Brain microvascular endothelial cell (primary cell): ENCODE measurements around the gene DNAJB1.
"Not testable (repeated sequence)": the region's sequence is repeated elsewhere in the genome, so short reads cannot be mapped to it uniquely, and the experiment has no call there.

Source experiments
- DNase-seq: peaks from one replicate; pipeline ENCODE4 v3.0.0-alpha.2; 2020
- H3K27ac ChIP-seq: fragments of 250-450 bp; sonication (Bioruptor Pico); 2 replicates; pipeline ENCODE4 v1.5.1; 2020; ENCODE audit warnings: mild to moderate bottlenecking, moderate library complexity
- H3K27me3 ChIP-seq: fragments of 250-450 bp; sonication (Bioruptor Pico); replicated peaks from 2 replicates; pipeline ENCODE4 v1.5.1; 2020; ENCODE audit warnings: mild to moderate bottlenecking
- H3K36me3 ChIP-seq: fragments of 250-450 bp; sonication (Bioruptor Pico); replicated peaks from 2 replicates; pipeline ENCODE4 v1.5.1; 2020; ENCODE audit warnings: mild to moderate bottlenecking
- H3K4me3 ChIP-seq: 2 replicates; pipeline ENCODE4 v1.5.1; 2011; ENCODE audit warnings: low read depth, mild to moderate bottlenecking, control low read depth, low read length, moderate library complexity
- in situ Hi-C: cut with HindIII; loops from 2 replicates; pipeline ENCODE4 v1.10.0; 2017; ENCODE audit warnings: low sequenced_read_pairs, low pct_ligation_motif_present
- TF ChIP-seq, protein P1 (sequence below): IDR thresholded peaks from 2 replicates; pipeline ENCODE4 v1.5.1; 2011; ENCODE audit warnings: low read depth, mild to moderate bottlenecking, moderate library complexity, low read length, control low read depth, inconsistent platforms; ENCODE audit errors: missing control alignments

The DNAJB1 gene

DNA sequence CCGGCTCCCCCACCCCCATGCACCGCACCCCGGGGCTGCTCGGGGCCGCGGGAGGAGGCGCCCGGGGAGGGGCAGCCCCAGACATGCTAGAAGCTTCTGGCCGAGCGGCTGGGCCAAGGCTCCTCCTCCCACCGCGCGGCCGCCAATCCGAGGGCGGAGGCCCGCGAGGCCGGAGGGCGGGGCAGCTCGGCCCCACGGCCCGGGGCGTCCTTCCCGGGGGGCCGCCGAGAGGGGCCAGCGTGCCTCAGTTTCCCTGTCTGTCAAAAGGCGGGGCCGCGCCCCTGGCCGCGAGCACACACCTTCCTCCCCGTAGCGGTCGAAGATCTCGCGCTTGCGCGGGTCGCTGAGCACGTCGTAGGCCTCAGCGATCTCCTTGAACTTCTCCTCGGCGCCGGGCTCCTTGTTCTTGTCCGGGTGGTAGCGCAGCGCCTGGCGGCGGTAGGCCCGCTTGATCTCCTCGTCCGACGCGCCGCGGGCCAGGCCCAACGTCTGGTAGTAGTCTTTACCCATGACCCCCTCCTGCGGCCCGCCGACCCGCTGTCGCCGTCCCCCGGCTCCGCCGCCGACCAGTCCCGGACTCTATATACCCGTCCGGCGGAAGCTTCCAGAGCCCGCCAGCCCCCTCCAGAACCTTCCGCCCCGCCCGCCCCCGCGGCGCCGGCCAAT is at the start of gene DNAJB1:
Gene DNAJB1 (minus strand): TSS at position 558 of the 666 bp plus-strand sequence. CDS start 48 bp downstream, at position 510.
- Histone ChIP-seq H3K27me3 (no peaks in the 10 kb centered on the region), H3K4me3 (peak within 1 kb of the TSS; percentile 86), H3K36me3 (peaks cover 28% of the 10 kb centered on the region), H3K27ac (peak within 1 kb of the TSS; percentile 89)
- peak; percentile 57 for DNase-seq
- TF ChIP-seq, protein P1, sequence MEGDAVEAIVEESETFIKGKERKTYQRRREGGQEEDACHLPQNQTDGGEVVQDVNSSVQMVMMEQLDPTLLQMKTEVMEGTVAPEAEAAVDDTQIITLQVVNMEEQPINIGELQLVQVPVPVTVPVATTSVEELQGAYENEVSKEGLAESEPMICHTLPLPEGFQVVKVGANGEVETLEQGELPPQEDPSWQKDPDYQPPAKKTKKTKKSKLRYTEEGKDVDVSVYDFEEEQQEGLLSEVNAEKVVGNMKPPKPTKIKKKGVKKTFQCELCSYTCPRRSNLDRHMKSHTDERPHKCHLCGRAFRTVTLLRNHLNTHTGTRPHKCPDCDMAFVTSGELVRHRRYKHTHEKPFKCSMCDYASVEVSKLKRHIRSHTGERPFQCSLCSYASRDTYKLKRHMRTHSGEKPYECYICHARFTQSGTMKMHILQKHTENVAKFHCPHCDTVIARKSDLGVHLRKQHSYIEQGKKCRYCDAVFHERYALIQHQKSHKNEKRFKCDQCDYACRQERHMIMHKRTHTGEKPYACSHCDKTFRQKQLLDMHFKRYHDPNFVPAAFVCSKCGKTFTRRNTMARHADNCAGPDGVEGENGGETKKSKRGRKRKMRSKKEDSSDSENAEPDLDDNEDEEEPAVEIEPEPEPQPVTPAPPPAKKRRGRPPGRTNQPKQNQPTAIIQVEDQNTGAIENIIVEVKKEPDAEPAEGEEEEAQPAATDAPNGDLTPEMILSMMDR = no peak
- in situ Hi-C loops = no loop called here

DNA sequence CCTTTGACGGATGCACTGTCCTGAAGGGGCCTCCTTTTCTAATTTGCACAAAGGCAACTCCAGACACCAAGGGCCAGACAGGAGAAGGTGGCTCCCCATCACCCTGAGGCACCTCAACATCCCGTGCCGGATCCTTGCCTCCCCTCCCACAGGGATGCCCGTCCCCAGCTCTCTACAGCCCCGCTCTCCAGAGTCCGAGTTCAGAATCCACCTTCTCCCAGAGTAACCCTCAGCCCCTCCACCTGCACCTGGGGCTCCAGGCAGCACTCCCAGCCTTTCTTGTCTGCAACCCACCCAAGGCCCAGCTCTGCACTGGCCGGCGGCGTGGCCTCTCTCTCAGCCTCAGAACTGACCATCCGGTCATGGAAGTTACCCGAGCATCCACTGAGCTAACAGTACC is 48.9 kb upstream of the DNAJB1 start:
- TF ChIP-seq, protein P1 = no peak
- DNase-seq = no peak
- no peaks in the 10 kb centered on the region for H3K27me3 ChIP-seq
- peaks cover 18% of the 10 kb centered on the region for H3K36me3 ChIP-seq
- no peak overlapping the region for H3K4me3 ChIP-seq
- H3K27ac ChIP-seq = no peak overlapping the region
- in situ Hi-C loops = no loop called here

DNA sequence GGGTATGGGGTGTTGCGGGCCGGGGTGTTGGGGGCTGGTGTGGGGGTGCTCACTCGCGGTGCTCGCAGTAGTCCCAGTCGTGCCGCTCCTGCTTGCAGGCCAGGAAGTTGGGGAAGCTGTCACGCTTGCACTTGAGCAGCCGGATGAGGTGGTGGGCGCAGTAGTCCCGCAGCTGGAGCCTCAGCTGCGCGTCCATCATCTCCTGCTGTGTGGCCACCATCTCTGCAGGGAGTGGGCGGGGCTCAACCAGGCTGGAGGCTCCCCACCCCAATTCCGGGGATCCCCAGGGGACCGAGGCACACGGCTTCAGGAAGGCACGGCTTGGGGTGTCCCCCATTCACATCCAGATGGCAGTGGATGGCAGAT is 48.5 kb upstream of the DNAJB1 start:
- Histone ChIP-seq H3K27ac (no peak overlapping the region), H3K4me3 (no peak overlapping the region), H3K27me3 (no peaks in the 10 kb centered on the region), H3K36me3 (peaks cover 18% of the 10 kb centered on the region)
- in situ Hi-C loops = no loop called here
- TF ChIP-seq, protein P1 = no peak
- no peak for DNase-seq

DNA sequence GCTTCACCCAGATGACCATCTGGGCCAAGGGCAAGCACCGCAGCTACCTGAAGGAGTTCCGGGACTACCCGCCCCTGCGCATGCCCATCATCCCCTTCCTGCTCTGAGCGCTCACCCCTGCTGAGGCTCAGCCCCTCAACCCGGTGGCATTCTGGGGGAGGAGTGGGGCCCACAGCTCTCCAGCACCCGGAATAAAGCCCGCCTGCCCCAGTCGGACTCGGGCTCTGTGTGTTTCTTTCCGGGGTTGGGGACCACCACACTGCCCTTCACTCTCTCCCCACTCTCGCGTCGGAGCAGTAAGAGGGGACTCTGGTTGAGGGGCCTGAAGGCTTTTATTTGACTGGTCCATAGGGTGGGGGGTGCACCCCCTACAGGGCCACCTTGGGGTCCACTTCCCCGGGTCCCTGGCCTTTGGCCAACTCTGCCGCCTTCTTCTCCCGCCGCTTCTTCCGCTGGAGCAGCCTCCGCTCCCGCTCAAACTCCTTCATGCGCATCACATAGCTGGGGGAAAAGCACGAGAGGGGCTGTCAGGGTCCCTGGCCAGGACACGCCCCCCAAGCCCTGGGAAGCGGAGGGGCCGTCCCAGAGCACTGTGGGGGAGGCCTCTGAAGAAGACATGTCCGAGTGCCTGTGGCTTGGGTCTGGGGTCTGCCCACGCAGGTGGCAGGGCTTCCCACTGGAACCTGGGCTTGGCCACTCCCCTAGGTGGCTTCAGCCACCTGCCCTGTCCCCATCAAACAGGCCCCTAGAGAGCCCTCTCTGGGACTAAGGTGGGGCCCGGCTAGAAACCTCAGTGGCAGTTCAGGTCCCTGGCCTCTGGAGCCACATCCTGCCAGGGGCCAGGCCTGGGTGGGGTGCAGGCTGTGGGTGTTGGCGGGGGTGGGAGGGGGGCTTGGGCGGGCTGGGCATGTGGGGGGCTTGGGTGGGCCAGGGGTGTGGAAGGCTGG is 47.8 kb upstream of the DNAJB1 start:
- no peak overlapping the region for H3K4me3 ChIP-seq
- TF ChIP-seq, protein P1 = no peak
- no peaks in the 10 kb centered on the region for H3K27me3 ChIP-seq
- in situ Hi-C loops = no loop called here
- H3K27ac ChIP-seq = no peak overlapping the region
- peaks cover 18% of the 10 kb centered on the region for H3K36me3 ChIP-seq
- DNase-seq = no peak

DNA sequence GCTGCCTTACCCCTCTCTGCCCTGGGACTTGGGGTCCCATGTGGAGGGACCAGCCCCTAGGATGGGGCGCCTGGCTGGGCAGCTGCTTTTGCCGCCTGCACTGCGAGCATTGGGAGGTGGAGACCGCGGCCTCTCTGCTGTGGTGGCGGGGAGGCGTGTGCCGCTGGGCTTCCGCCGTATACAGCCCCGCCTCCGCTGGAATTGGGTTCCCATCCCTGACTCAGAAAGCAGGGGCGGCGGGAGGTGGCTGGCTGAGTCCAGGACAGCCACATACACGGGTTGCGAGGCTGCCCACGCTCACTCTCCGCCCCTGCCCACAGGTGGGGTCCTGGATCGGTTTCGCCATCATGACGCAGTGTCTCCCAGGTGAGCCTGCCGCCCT is 47.1 kb upstream of the DNAJB1 start:
- Histone ChIP-seq H3K27ac (no peak overlapping the region), H3K4me3 (no peak overlapping the region), H3K36me3 (peaks cover 18% of the 10 kb centered on the region), H3K27me3 (no peaks in the 10 kb centered on the region)
- no peak for DNase-seq
- TF ChIP-seq, protein P1 = no peak
- in situ Hi-C loops = no loop called here

GRCh38 chr19:14564652-14565297 is 46.6 kb upstream of the DNAJB1 start:
- DNase-seq, in situ Hi-C loops, H3K4me3 ChIP-seq, H3K27me3 ChIP-seq, H3K27ac ChIP-seq: not testable (repeated sequence)
- H3K36me3 ChIP-seq = peaks cover 18% of the 10 kb centered on the region
